Gastroesophageal sphincter (tissue), 3 donors: Measurements from ENCODE around the gene OR51A4.

Experiments
- CTCF ChIP-seq, 4 experiments: fragments of 200-600 bp in 2 of 4; fragments of 450-650 bp in 2 of 4; sonication (generic) in 1 of 4; IDR thresholded peaks; one replicate each; pipeline ENCODE4 v1.5.1; 2017 to 2019; ENCODE audit warnings: antibody characterized with exemption in 4 of 4, mild to moderate bottlenecking in 2 of 4, moderate library complexity in 2 of 4
- EP300 ChIP-seq: sonication (generic); formaldehyde crosslinking; IDR thresholded peaks from one replicate; pipeline ENCODE4 v1.6.1; 2017; ENCODE audit warnings: antibody characterized with exemption, mild to moderate bottlenecking
- POLR2A ChIP-seq, 2 donors: fragments of 450-650 bp; IDR thresholded peaks; one replicate each; pipeline ENCODE4 v1.6.1; 2017; ENCODE audit warnings: antibody characterized with exemption in 2 of 2, mild to moderate bottlenecking in 2 of 2, moderate library complexity in 1 of 2
- POLR2AphosphoS5 ChIP-seq: sonication (generic); formaldehyde crosslinking; IDR thresholded peaks from one replicate; pipeline ENCODE4 v1.6.1; 2017; ENCODE audit warnings: antibody characterized with exemption

GRCh38 chr11:4922304-4922703 lies 25.1 kb downstream of the OR51A4 start:
- TF ChIP-seq POLR2A (IDR thresholded peaks at IDR 0.05): no peak
- no peak for TF ChIP-seq CTCF (IDR thresholded peaks at IDR 0.05)
- no peak for TF ChIP-seq POLR2AphosphoS5
- no peak for TF ChIP-seq EP300
